HG03280 (cell line): ENCODE measurements around the gene PLVAP.

Experiments used
- ATAC-seq: cut with Tn5 transposase; IDR thresholded peaks from one replicate; pipeline ENCODE4 v1.9.1; 2021; ENCODE audit warnings: mild to moderate bottlenecking, moderate library complexity; ENCODE audit not compliant: unreplicated experiment

PLVAP gene

GRCh38 chr19:17304386-17305215, 72.5 kb downstream of the PLVAP start:
- ATAC-seq, result no peak

- ATAC-seq, result no peak
These were observed 73.2 kb downstream of the PLVAP start for GRCh38 chr19:17303940-17304267.

GRCh38 chr19:17303167-17303939, 73.8 kb downstream of the PLVAP start, which contains the start of gene ABHD8:
Gene ABHD8 (minus strand): TSS chr19:17303425. CDS start chr19:17301616, 1,809 bp downstream.
- peak; percentile 65 for ATAC-seq

GRCh38 chr19:17302391-17303166, 74.6 kb downstream of the PLVAP start:
- no peak for ATAC-seq
